Stimulated activated CD8-positive, alpha-beta memory T cell treated with anti-CD3 and anti-CD28 coated beads, Interleukin-12 subunit alpha, Interleukin-12 subunit beta, amount 100 ng/mL, for 24 hours (primary cell): ENCODE measurements around the gene RTKN.

Source experiments
- DNase-seq: peaks from one replicate; pipeline ENCODE4 v3.0.0-alpha.2; 2020; ENCODE audit errors: extremely low read depth

The RTKN gene

GRCh38 chr2:74379851-74380789 lies 61.6 kb downstream of the RTKN start, which contains the start of gene DCTN1:
TSS of gene DCTN1 (minus strand) at chr2:74380311. CDS start at chr2:74380037, 274 bp downstream.
- no peak for DNase-seq

- no peak for DNase-seq
These were observed 63.7 kb downstream of the RTKN start for GRCh38 chr2:74378007-74378406.

- no peak for DNase-seq
These were observed 65.9 kb downstream of the RTKN start for GRCh38 chr2:74375838-74376237.
